NOMO-1 (cell line): ENCODE data around the gene SLC30A1.

Source experiments
- DNase-seq, 2 experiments: peaks; one replicate each; lab custom pipeline; 2025; ENCODE audit not compliant: unreplicated experiment in 2 of 2; lab: John Stamatoyannopoulos, UW

The SLC30A1 gene

DNA sequence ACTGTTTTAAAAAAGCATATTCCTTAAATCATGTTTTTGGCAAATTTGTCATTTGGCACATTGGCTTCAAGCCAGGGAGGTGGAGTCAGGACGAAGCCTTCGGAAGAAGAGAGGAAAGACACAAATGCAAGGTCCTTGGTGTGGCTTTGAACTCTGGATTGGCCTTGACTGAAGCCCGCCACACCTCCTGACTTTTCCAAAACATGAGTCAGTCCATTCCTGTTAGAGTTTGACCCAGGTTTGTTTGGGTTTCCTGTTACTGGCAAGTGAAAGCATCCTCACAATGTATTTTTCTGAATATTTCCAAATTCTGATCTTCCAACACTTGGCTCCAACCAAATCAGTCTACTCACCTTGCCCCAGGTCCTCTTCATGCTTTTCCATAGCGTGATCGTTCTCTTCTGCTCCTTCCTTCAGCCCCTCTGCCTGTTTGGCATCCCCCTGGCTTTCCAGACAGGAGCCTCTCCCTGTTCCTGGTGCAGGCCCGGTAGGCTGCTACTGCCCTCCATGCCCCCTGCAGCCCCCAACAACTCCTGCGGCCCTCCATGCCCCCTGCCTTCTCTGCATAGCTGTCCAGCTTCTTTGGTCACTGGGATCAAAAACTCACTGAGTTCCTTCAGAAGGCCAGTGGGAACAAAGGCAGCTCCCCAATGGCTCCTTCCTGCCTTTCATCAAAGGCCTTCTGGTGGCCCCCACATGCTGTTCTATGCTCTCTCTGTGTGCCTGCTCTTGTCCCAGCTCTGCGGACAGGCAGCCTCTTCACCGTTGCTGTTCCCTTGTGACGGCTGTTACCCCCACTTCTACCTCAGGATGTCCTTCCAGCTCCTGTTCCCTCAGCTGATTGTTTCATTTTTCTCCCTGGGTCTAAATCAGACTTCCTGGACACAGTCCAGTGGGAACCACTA is 30.4 kb upstream of the SLC30A1 start:
- DNase-seq = no peak

DNA sequence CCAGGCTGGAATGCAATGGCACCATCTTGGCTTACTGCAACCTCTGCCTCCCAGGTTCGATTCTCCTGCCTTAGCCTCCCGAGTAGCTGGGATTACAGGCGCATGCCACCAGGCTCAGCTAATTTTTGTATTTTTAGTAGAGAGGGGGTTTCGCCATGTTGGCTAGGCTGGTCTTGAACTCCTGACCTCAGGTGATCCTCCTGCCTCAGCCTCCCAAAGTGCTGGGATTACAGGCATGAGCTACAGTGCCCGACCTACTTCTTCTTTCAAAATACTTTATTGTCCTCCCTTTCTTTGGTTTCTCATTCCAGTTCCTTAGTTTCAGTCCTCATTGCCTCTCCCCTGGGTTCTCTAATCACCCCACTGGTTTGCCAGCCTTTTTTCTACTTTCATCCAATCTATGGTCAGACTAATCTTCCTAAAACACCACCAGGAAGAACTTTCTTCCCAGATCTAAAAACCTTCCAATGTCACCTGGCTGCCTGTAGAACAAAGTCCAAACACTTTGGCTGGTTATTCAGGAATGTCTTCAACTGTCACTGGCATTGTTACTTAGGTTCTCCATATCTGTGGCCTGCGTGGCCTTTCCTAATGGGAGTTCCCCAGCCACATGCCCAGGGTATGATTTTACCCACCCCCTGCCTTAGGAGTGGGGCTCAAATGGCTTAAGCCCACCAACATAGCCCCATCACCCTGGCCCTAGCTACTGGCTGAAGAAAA is 29.0 kb upstream of the SLC30A1 start:
- no peak for DNase-seq

DNA sequence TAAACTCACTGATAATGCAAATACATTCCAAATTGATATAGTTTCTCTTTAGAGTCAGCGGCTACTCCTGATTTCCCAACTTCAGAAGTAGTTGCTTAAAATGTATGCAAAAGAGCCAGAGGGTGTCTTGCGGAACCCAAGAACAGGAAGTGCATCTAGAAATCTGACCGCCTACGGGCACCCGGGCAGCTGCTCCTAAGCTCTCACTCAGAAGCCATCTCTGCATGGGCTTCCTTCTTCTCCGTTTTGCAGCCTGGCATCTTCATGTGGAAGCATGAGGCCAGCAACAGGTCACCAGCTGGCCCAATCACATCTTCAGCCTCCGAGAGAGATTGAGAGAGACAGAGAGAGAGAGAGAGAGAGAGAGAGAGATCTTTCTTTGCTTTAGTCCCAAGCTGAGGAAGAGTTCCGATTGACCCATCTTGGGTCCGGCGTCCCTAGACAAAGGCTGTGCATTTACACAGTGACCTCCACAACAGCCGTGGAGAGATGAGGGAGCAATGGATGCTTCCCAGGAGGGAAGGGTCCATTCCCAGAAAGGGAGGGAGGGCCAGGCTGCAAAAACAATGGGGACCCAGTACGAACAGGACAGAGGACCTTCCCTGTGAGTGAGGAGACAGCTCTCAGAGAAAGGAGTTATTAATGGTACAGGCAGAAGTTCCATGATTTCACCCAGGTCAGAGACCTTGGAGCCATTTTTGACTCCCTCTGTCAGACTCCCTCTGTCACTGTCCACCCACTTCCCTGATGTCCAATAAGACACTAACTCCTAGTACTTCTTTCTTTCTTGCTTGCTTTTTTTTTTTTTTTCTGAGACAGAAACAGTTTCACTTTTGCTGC is 28.2 kb upstream of the SLC30A1 start:
- DNase-seq = peak; percentile 97 to 98

DNA sequence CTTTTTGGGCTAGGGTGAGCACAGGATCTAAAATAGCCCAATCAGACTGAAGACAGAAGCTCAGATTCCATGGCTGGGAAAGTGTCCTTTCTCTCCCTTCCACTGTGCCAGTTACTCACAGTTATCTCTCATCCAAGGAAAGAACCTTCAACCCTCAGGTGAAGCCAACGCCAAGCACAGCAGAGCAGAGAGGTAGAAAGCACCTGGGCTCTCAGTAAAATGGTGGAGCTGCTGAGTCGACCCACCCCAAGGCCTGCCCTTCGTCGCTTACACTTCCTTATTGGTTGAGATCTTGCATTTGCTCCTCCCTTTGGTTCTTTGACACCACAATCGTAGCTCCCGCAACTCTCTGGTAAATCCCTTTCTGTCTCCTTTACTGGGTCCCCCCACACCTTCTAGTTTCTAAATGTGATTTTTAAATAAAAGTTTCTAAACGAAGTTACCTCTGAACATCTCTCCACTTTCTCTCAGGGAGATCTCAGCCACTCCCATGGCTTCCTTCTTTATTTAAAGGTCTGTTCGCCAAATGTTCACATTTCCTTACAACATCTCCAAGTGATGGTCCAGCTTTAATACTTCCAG is 27.5 kb upstream of the SLC30A1 start:
- DNase-seq = peak; percentile 79 to 85

DNA sequence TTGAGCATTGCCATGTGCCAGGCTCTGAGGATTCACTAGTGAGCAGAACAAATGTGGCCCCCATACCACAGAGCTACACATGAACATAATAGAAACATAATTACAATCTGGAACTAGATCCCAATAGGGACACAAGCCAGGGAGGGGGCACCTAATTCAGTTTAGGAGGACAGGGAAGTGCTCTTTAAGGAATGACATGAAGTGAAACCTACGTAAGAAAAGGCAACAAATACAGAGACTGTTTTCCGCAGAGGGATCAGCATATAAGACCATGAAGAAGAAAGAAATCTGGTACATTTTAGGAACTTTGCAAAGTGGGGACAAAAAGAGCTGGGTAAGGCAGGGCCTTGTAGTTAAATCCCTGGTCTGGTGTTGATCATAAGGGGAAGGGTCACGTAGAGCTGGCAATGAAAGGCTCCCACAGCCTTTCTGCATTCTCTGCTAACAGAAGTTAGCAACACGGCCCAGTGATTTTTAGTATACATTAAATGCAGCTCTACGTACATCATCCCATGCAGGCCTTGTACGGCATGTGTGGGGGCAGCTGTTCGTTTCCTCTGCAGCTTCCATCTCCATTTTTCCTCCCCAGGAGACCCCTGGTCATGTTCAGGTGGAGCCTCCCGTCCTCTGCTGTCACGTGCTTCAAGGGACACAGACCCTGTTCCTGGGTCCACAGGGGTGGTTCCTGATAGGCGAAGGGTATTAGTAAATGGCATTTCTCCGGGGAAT is 26.8 kb upstream of the SLC30A1 start:
- peak in 1 of 2 experiments; percentile 28 for DNase-seq

DNA sequence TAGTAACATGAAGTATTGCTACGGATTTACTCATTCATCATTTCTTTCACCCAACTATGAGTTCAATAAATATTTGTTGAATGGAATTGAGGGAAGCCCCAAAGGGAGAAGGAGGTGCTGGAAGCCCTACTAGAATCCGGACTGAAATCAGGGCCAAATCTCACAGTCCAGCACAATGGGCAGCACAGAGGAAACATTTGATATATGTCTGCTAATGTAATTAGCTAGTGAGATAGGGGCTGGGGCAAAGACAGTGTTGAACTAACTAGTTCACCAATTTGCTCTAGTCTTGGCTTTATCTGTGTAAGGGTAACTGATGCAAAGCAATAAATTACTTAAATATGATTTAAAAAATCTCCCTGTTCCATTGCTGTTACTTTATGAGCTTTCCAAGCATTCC is 26.1 kb upstream of the SLC30A1 start:
- no peak for DNase-seq

DNA sequence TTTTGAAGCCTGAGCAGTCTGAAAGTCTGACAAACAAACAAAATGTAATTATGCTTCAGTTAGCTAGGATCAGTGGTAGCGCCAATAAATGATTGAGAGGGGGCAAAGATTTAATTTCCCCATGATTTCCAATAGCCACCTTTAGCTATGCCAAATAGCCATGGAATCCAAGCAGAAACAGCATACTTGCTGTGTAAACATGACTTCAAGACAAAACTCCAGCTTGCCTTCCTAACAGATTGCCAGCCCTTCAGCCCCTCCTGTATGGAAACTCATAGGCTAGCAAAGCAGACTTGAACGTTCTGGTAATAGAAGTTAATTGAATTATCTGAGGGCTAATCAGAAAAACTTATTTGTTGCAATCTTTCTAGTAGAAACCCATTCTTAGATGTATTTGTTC is 25.6 kb upstream of the SLC30A1 start:
- no peak for DNase-seq

DNA sequence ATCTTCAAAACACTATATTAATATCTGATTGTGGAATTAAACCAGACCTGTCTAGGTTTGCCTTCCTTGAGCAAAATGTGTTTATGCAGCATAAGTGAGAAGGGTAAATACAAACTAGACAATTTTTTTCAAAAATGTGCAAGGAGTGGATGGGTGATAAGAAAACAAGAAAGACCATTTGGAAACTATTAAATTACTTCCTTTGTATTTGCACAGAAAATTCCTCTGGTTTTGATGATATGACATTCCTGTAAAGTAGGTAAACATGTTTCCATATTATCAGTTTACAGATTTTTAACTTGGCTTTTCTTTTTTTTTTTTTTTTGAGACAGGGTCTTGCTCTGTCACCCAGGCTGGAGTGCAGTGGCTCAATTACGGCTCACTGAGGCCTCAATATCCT is 24.8 kb upstream of the SLC30A1 start:
- DNase-seq = no peak

DNA sequence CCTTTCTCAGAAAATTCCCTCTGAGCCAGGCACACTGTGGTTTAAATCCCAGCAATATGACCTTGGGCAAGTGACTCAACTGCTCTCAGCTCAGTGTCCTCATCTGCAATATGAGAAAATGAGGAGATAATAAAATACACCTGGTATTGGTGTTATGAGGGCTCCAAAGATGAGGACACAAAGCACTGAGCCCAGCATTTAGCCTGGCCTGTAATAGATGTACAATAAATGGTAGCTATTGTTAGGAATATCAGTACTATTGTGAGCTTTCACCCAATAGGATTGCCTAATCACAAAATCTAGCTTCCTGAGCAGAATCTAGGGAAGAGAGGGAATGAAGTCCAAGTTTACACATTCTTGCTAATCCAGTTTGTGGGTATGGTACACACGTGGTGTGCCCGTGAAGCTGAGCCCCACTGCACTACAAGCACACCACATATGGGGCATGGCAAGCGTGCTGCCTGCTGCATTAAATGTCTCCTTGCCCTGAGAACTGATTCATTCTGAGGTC is 24.3 kb upstream of the SLC30A1 start:
- no peak for DNase-seq

DNA sequence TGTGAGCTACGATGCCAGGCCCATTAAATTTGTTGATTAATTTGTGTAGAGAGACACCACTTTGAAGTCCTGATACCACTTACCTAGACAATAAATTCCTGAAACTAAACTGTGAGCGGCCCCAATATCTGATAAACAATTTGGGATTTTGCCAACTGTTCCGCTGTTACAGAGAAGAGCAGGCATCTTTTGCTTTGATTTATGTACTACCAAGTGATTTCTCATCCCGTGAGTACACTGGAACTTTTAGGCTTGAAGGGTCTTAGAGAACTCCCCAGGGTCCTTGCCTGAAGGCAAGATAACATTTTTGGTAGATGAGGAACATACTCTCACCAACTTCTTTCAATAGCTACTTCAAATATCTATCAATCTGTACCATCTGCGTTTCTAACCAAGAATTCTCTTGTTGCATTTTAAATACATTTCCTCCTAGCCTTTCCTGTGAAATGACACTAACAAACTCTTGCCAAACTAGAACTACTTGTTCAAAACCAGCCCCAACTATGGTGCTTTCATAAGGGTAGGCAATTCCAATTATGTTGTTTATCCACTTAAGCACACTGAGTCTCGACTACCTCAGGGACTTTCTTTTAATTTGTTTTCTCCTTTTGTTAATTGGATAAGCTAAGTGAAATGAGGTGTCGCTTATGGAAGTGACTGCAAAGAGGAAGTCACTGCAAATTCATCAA is 23.2 kb upstream of the SLC30A1 start:
- no peak for DNase-seq

DNA sequence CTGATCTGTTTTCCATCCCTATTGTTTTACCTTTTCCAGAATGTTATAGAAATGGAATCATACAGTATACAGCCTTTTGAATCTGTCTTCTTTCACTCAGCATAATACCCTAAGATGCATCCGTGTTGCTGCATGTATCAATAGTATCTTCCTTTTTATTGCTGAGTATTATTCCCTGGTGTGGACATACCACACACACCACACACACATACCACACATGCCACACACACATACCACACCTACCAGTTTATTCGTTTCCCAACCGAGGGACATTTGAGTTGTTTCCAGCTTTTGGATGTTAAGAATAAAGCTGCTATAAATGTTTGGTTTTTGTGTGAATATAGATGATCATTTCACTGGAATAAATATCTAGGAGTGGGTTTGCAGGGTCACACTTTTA is 22.2 kb upstream of the SLC30A1 start:
- DNase-seq = no peak

DNA sequence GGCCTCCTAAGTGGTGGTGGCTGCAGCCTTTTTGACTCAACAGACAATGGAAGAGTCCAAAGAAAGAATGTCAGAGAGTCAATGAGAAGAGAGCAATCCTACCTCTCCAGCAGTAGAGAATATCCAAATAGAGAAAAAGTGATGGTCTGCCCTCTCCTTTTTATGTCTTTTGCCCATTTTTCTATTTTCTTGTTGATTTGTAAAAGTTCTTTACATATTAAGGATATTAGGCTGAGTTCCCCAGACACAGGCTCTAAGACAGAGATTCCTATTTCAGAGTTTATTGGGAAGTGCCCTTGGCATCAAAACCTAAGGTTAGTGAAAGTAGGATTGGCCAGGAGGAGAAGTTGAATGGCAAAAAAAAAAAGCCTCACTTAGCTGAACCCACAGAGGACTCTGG is 20.3 kb upstream of the SLC30A1 start:
- DNase-seq = no peak

DNA sequence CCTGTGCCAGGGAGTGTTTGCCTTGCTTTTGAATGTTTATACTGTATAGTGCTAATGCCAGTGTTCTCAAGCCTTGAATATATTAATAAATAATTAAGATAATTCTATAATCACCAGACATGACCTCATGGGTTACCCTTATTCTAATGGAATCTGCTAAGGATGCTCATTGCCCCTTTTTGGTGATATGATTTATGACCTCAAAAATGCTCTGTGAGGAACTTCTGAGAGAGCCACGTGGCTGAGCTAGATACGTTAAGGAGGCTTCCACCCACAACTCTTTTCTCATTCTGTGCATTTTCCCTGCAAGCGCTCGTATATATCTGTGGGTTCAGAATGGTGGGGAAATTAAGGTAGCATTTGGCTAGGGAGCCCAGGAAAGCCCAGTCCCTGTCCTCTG is 19.6 kb upstream of the SLC30A1 start:
- DNase-seq = no peak

DNA sequence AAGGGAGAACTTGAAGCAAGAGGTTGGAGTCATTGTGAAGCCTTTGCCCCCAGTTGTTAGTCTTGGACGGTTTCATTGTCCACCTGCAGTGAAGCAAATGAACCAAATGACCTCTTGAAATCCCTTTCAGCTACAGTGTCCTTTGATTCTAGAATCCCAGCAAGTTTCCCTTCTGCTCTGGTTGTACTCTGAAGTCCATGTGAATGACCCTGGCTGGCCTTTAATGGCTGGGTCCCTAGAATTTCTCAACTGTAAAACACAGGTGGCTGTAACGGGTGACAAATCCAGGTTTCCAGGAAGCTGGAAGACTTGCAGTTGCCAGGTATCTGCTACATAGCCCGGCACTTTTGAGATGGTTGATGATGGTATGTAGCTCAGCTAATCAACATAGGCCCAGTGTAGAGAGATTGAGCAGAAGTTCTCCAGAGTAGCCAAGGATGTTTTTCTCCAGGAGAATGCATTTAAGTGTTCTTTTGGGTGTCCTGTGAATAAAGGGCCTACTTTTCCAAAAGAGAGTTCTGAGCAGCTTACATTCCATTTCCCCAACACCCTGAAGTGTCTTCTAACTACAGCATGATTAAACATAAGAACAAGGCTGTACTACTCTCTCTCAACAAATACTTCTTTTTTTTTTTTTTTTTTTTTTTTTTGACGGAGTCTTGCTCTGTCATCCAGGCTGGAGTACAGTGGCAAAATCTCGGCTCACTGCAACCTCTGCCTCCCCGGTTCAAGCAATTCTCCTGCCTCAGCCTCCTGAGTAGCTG is 17.6 kb upstream of the SLC30A1 start:
- DNase-seq = no peak

DNA sequence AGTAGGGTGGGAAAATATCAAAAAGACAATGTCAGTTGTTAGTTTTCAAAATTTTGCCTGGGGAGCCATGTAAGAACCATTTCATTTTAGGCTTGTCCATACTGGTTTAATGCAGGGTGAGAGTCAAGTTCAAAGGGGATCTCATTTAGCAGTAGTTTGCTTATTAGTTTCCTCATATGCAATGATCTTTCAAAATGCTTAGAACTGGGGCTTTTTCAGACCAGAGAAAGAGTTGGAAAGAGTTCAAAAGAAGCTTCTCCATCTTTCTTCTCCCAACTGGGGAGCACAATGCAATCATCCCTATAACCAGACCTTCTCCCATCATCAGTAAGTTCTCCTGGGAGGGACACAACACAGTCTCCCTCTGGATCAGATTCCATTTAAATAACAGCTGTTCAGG is 16.5 kb upstream of the SLC30A1 start:
- DNase-seq = no peak

DNA sequence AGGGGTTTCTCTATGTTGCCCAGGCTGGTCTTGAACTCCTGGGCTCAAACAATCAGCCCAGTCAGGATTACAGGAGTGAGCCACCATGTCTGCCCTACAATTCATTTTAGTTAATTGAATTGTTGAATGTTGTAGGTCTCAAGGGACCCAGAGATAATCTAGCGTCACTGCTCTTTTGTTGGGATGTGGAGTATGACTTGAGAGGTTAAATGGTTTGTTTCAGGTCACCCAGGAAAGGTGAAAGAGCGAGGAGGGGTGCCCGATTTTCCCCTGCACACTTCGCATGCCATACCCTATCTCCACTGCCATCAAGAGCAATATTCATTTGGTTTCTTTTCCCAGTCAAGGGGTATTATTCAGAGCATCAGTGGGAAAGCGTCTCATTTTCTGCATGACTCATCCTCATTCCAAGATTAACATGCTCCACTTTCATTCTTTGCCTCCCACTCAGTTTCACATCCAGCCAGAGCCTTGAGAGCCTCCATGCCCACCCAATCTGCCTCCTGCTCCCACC is 13.1 kb upstream of the SLC30A1 start:
- no peak for DNase-seq

DNA sequence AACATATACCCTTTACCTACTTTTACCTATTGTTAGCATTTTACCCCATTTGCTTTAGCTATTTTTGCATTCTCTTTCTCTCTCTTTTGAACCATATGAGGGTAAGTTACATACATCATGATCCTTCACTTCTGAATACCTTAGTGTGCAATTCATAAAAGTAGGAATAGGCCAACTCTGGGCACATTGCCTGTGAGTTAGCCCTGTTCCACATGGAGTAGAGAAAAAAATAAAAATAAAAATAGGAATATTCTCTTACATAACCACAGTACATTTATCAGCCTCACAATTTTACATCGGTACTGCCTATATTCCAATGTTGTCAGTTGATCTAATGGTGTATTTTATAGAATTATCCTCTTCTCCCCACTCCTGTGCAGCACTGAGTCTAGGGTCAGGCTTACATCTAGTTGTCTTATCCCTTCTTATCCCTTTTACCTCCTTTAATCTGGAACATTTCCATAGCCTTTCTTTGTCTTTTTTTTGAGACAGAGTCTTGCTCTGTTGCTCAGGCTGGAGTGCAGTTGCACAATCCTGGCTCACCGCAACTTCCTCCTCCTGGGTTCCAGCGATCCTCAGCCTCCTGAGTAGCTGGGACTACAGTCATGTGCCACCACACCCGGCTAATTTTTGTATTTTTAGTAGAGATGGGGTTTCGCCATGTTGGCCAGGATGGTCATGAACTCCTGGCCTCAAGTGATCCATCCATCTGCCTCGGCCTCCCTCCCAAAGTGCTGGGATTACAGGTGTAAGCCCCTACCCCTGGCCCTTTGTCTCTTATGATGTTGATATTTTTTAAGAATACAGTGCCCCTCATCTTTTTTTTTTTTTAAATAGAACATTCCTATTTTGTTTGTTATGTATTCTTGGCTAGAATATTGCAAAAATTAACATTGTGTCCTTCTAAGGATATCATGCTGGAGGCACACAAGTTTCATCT is 11.1 kb upstream of the SLC30A1 start:
- peak; percentile 42 to 74 for DNase-seq
